IMR-90 (cell line): Measurements from ENCODE around the gene TNFAIP8L1. TPM values are rescaled to one million over a fixed set of nuclear protein-coding genes. Genes with fewer than 3 reads are reported as not detected.

Experiments used
- ATAC-seq: fragments of 200-7000 bp; cut with Tn5 transposase; 2 replicates; pipeline ENCODE4 v1.9.1; 2020; ENCODE audit warnings: low read depth, mild to moderate bottlenecking, moderate library complexity
- BruUV-seq: library from RNA; stranded (reverse); fragments of 400-500 nt; replicated peaks from 2 replicates; lab custom pipeline; 2021; lab: Mats Ljungman, UMichigan
- CTCF ChIA-PET: fragments of 300-600 bp; formaldehyde crosslinking; extraction: SDS; loops from one replicate; lab custom pipeline; 2021; ENCODE audit warnings: antibody characterized with exemption; lab: Yijun Ruan, JAX
- POLR2A ChIA-PET: fragments of 300-600 bp; sonication (Branson Sonifier 250); formaldehyde crosslinking; loops from one replicate; lab custom pipeline; 2022; ENCODE audit warnings: antibody characterized with exemption; ENCODE audit not compliant: unreplicated experiment; lab: Charles Lee
- DNase-seq: peaks from one replicate; pipeline ENCODE4 v3.0.0; 2013
- H2AFZ ChIP-seq: replicated peaks from 2 replicates; pipeline ENCODE3; 2013; ENCODE audit warnings: low read length, mild to moderate bottlenecking; ENCODE audit not compliant: poor library complexity
- H2AK5ac ChIP-seq: 2 replicates; pipeline ENCODE4 v1.6.1; 2013; ENCODE audit warnings: low read depth, low read length, inconsistent platforms
- H2AK9ac ChIP-seq: replicated peaks from 2 replicates; pipeline ENCODE3; 2013; ENCODE audit warnings: mild to moderate bottlenecking, low read depth, low read length, moderate library complexity; ENCODE audit not compliant: poor library complexity
- H2BK120ac ChIP-seq: 2 replicates; pipeline ENCODE4 v1.6.1; 2013; ENCODE audit warnings: low read depth, low read length, inconsistent platforms
- H2BK15ac ChIP-seq: 3 replicates; pipeline ENCODE4 v1.6.1; 2013; ENCODE audit warnings: low read depth, low read length, inconsistent platforms
- H2BK20ac ChIP-seq: 2 replicates; pipeline ENCODE4 v1.6.1; 2013; ENCODE audit warnings: low read depth, mild to moderate bottlenecking, inconsistent platforms, low read length, moderate library complexity
- H2BK5ac ChIP-seq: 2 replicates; pipeline ENCODE4 v1.6.1; 2013; ENCODE audit warnings: mild to moderate bottlenecking, low read depth, low read length, inconsistent platforms; ENCODE audit not compliant: poor library complexity, severe bottlenecking
- H3K14ac ChIP-seq: replicated peaks from 2 replicates; pipeline ENCODE4 v1.6.1; 2013; ENCODE audit warnings: low read depth, low read length, inconsistent platforms
- H3K18ac ChIP-seq: 2 replicates; pipeline ENCODE4 v1.6.1; 2013; ENCODE audit warnings: low read depth, low read length, control low read depth
- H3K23ac ChIP-seq: 2 replicates; pipeline ENCODE4 v1.6.1; 2013; ENCODE audit warnings: low read depth, low read length, inconsistent platforms
- H3K27ac ChIP-seq: 2 replicates; pipeline ENCODE4 v1.5.1; 2013; ENCODE audit warnings: mild to moderate bottlenecking, control low read depth, low read length; ENCODE audit not compliant: insufficient read depth
- H3K27me3 ChIP-seq: 2 replicates; pipeline ENCODE4 v1.6.1; 2013; ENCODE audit warnings: low read length; ENCODE audit not compliant: control insufficient read depth, insufficient read depth
- H3K36me3 ChIP-seq: 2 replicates; pipeline ENCODE4 v1.6.1; 2013; ENCODE audit warnings: low read length, mixed read lengths; ENCODE audit not compliant: control insufficient read depth, insufficient read depth
- H3K4ac ChIP-seq: 2 replicates; pipeline ENCODE4 v1.6.1; 2013; ENCODE audit warnings: low read depth, low read length, inconsistent platforms
- H3K4me1 ChIP-seq: 2 replicates; pipeline ENCODE4 v1.6.1; 2013; ENCODE audit warnings: low read length, mixed read lengths; ENCODE audit not compliant: control insufficient read depth, insufficient read depth
- H3K4me2 ChIP-seq: 2 replicates; pipeline ENCODE4 v1.6.1; 2013; ENCODE audit warnings: low read depth, mild to moderate bottlenecking, control low read depth, low read length, moderate library complexity
- H3K4me3 ChIP-seq: 2 replicates; pipeline ENCODE4 v1.5.1; 2013; ENCODE audit warnings: low read depth, mild to moderate bottlenecking, control low read depth, low read length, moderate library complexity; ENCODE audit not compliant: insufficient read depth
- H3K56ac ChIP-seq: 2 replicates; pipeline ENCODE4 v1.6.1; 2013; ENCODE audit warnings: low read length, inconsistent platforms; ENCODE audit not compliant: insufficient read depth; ENCODE audit errors: extremely low read depth
- H3K79me1 ChIP-seq, 2 experiments: 2 replicates each; pipeline ENCODE4 v1.6.1; 2013; ENCODE audit warnings: low read length in 2 of 2, inconsistent platforms in 1 of 2, low read depth in 1 of 2
- H3K9ac ChIP-seq: 2 replicates; pipeline ENCODE4 v1.6.1; 2013; ENCODE audit warnings: low read depth, low read length, control low read depth
- H3K9me1 ChIP-seq: 2 replicates; pipeline ENCODE4 v1.6.1; 2013; ENCODE audit warnings: low read length, inconsistent platforms; ENCODE audit not compliant: insufficient read depth
- H3K9me3 ChIP-seq: 2 replicates; pipeline ENCODE4 v1.6.1; 2013; ENCODE audit warnings: low read length; ENCODE audit not compliant: control insufficient read depth, insufficient read depth
- H4K20me1 ChIP-seq: 2 replicates; pipeline ENCODE4 v1.6.1; 2013; ENCODE audit warnings: low read length, inconsistent platforms; ENCODE audit not compliant: insufficient read depth
- H4K5ac ChIP-seq: 2 replicates; pipeline ENCODE4 v1.6.1; 2013; ENCODE audit warnings: mild to moderate bottlenecking, low read depth, low read length, control low read depth
- H4K8ac ChIP-seq, 2 experiments: 2 replicates each; pipeline ENCODE4 v1.6.1; 2013; ENCODE audit warnings: low read depth in 2 of 2, low read length in 2 of 2, control low read depth in 1 of 2, inconsistent platforms in 1 of 2
- H4K91ac ChIP-seq: 2 replicates; pipeline ENCODE4 v1.6.1; 2013; ENCODE audit warnings: low read depth, low read length, inconsistent platforms; ENCODE audit not compliant: insufficient read depth
- CEBPB ChIP-seq: IDR thresholded peaks from 2 replicates; pipeline ENCODE4 v1.6.1; 2012; ENCODE audit warnings: low read depth, low read length, improper control_type of control experiment
- CHD1 ChIP-seq: IDR thresholded peaks from 2 replicates; pipeline ENCODE4 v1.6.1; 2012; ENCODE audit warnings: low read depth, low read length, improper control_type of control experiment
- MXI1 ChIP-seq: IDR thresholded peaks from 2 replicates; pipeline ENCODE4 v1.6.1; 2012; ENCODE audit warnings: low read depth, mild to moderate bottlenecking, low read length, moderate library complexity, borderline replicate concordance
- SMC3 ChIP-seq: fragments of 150-350 bp; IDR thresholded peaks from 2 replicates; pipeline ENCODE4 v1.6.1; 2016; ENCODE audit warnings: low read depth, mild to moderate bottlenecking, antibody characterized with exemption, low read length, moderate library complexity
- WGBS, 2 experiments: methylation state at CpG; one replicate each; pipeline versions ENCODE4 v1.1.5 to v1.1.7; 2013; ENCODE audit warnings: missing lambda C conversion rate in 2 of 2; ENCODE audit not compliant: insufficient read length in 1 of 2; ENCODE audit errors: extremely low coverage in 2 of 2; 5-methylcytosine and 5-hydroxymethylcytosine counted together
- dilution Hi-C: fragments of 300-500 bp; cut with HindIII; formaldehyde crosslinking; loops from one replicate; pipeline ENCODE4 v1.14.3; 2018; ENCODE audit warnings: low sequenced_read_pairs; ENCODE audit not compliant: unreplicated experiment
- in situ Hi-C: fragments of 300-500 bp; cut with MboI; formaldehyde crosslinking; loops from 3 replicates; pipeline ENCODE4 v1.14.3; 2019; ENCODE audit warnings: low sequenced_read_pairs, inconsistent platforms, mixed read lengths
- intact Hi-C: fragments of 100-400 bp; cut with micrococcal nuclease; formaldehyde crosslinking; loops from 2 replicates; pipeline ENCODE4 v1.10.0; 2022
- polyA plus RNA-seq, 3 experiments: library from polyadenylated mRNA; depleted of rRNA; stranded (reverse); fragments of >200 nt; gene quantifications; 2 replicates each; pipeline ENCODE4 v1.2.3, GENCODE V29; 2012; ENCODE audit warnings: low replicate concordance in 1 of 3
- total RNA-seq: library from RNA; depleted of rRNA; stranded (reverse); fragments of >200 nt; gene quantifications from 2 replicates; pipeline ENCODE4 v1.2.3, GENCODE V29; 2012

The TNFAIP8L1 gene
- total and polyA plus RNA-seq, 2 of the 4 experiments (the other 2 are of a cell fraction): 2.5 to 6.0 TPM

- H3K9me3 ChIP-seq: no peaks in the 10 kb centered on the region
- no peak for TF ChIP-seq CEBPB
- TF ChIP-seq CHD1: no peak
- TF ChIP-seq SMC3: no peak
- no peak for TF ChIP-seq MXI1
- H4K8ac ChIP-seq: no peak overlapping the region
- H4K5ac ChIP-seq: no peak overlapping the region
- H3K27me3 ChIP-seq: peaks cover 35% of the 10 kb centered on the region
- no peak overlapping the region for H3K56ac ChIP-seq
- H2BK15ac ChIP-seq: no peak overlapping the region
- H3K23ac ChIP-seq: no peak overlapping the region
- no peaks in the 10 kb centered on the region for H4K20me1 ChIP-seq
- H3K14ac ChIP-seq: no peak overlapping the region
- H3K36me3 ChIP-seq: no peaks in the 10 kb centered on the region
- 75% methylated on average over 2 of the region's 6 CpGs; no CpG with 5 or more reads in 1 of the 2 experiments for WGBS, 2 experiments
- in situ Hi-C loops: no loop called here
- DNase-seq (no peak), ATAC-seq (no peak)
- BruUV-seq: no TSS peak
- CTCF ChIA-PET: interaction anchor here (1.5 kb wide), 1 partner anchor 31 kb away, joined by 3 read pairs; no protein-coding TSS in a partner anchor
- no peak overlapping the region for H2BK5ac ChIP-seq
- H3K18ac ChIP-seq: no peak overlapping the region
- no peaks in the 10 kb centered on the region for H3K79me1 ChIP-seq
- H3K4me2 ChIP-seq: no peak overlapping the region
- H2AFZ ChIP-seq: no peak overlapping the region
- no peak overlapping the region for H3K27ac ChIP-seq
- no peaks in the 10 kb centered on the region for H3K9me1 ChIP-seq
- no peak overlapping the region for H2AK5ac ChIP-seq
- no peaks in the 10 kb centered on the region; the same call in 1 of the 2 replicates for H3K4me1 ChIP-seq
- H3K4me3 ChIP-seq: no peak overlapping the region
- H3K9ac ChIP-seq: no peak overlapping the region
- H2BK20ac ChIP-seq: no peak overlapping the region
- no peak overlapping the region for H4K91ac ChIP-seq
- dilution Hi-C loops: no loop called here
- no peak overlapping the region for H3K4ac ChIP-seq
- H2AK9ac ChIP-seq: no peak overlapping the region
- no peak overlapping the region for H2BK120ac ChIP-seq
- intact Hi-C loops: no loop called here
- POLR2A ChIA-PET: no interaction called here
Observed at GRCh38 chr19:4604912-4605311, 34.4 kb upstream of the TNFAIP8L1 start.
